ENCODE measurements around the gene NXNL1.
A peak's percentile ranks its signal among the peaks of the same experiment; 100 is the strongest.
"Not testable (repeated sequence)": the region's sequence is repeated elsewhere in the genome, so short reads cannot be mapped to it uniquely, and the experiment has no call there.

NXNL1 gene

DNA sequence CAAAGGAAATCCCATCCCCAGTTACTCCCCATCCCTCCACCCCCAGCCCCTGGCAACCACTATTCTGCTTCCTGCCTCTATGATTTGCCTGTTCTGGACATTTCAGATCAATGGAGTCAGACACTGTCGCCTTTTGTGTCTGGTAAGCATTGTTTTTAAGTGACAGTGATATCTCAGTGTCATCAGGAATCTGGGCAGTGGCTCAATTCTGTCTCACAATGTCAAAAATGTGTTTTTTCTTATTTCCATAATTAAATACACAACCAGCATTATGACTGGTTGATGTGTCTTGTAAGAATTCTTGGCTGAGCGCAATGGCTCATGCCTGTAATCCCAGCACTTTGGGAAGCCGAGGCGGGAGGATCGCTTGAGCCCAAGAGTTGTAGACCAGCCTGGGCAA lies 30.6 kb upstream of the NXNL1 start:
- Mint-ChIP-seq H3K36me3 (ENCODE audit: low read depth) (no peaks in the 10 kb centered on the region), H3K4me3 (no peak overlapping the region), H3K4me1 (ENCODE audit: low read depth) (peaks cover 32% of the 10 kb centered on the region), H3K27ac (no peak overlapping the region), H3K27me3 (no peaks in the 10 kb centered on the region), H3K9me3 (no peaks in the 10 kb centered on the region)

DNA sequence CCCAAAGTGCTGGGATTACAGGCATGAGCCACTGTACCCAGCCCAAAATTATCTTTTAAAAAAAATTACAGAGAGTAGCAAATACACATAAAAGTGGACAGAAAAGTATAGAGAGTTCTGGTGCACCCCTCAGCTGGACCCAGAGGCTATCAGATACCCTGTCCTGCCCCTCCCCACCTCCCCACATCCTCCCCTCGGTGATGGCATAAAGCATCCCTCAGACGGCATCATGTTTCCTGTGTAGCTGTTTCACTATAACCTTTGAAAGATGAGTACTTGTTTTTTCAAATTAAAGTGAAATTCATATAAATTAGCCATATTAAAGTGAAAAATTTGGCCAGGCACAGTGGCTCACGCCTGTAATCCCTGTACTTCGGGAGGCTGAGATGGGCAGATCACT lies 29.7 kb upstream of the NXNL1 start:
- Mint-ChIP-seq H3K27me3 (no peaks in the 10 kb centered on the region), H3K4me3 (no peak overlapping the region), H3K36me3 (ENCODE audit: low read depth) (no peaks in the 10 kb centered on the region), H3K9me3 (no peaks in the 10 kb centered on the region), H3K4me1 (ENCODE audit: low read depth) (peaks cover 25% of the 10 kb centered on the region), H3K27ac (no peak overlapping the region)

- Mint-ChIP-seq H3K27me3 (no peaks in the 10 kb centered on the region), H3K36me3 (ENCODE audit: low read depth) (no peaks in the 10 kb centered on the region), H3K4me1 (ENCODE audit: low read depth) (peaks cover 25% of the 10 kb centered on the region), H3K4me3 (no peak overlapping the region), H3K9me3 (no peaks in the 10 kb centered on the region), H3K27ac (peak overlapping the region; percentile 37)
Measured at GRCh38 chr19:17489392-17490030, 28.8 kb upstream of the NXNL1 start.

GRCh38 chr19:17488593-17489391 lies 28.1 kb upstream of the NXNL1 start:
- Mint-ChIP-seq H3K9me3 (no peaks in the 10 kb centered on the region), H3K4me1 (ENCODE audit: low read depth) (peaks cover 25% of the 10 kb centered on the region), H3K27ac (peak overlapping the region; percentile 84), H3K4me3 (peak overlapping the region; percentile 72), H3K27me3 (no peaks in the 10 kb centered on the region), H3K36me3 (ENCODE audit: low read depth) (no peaks in the 10 kb centered on the region)

- Mint-ChIP-seq H3K4me3 (peak overlapping the region; percentile 72), H3K36me3 (ENCODE audit: low read depth) (no peaks in the 10 kb centered on the region), H3K27me3 (no peaks in the 10 kb centered on the region), H3K27ac (no peak overlapping the region), H3K4me1 (ENCODE audit: low read depth) (peaks cover 28% of the 10 kb centered on the region), H3K9me3 (no peaks in the 10 kb centered on the region)
Measured at GRCh38 chr19:17487284-17488121, 26.8 kb upstream of the NXNL1 start.

- no peak overlapping the region for H3K27ac Mint-ChIP-seq
- no peaks in the 10 kb centered on the region for H3K36me3 Mint-ChIP-seq (ENCODE audit: low read depth)
- H3K4me3 Mint-ChIP-seq, result no peak overlapping the region
Measured at GRCh38 chr19:17486545-17487240, 26.0 kb upstream of the NXNL1 start.

DNA sequence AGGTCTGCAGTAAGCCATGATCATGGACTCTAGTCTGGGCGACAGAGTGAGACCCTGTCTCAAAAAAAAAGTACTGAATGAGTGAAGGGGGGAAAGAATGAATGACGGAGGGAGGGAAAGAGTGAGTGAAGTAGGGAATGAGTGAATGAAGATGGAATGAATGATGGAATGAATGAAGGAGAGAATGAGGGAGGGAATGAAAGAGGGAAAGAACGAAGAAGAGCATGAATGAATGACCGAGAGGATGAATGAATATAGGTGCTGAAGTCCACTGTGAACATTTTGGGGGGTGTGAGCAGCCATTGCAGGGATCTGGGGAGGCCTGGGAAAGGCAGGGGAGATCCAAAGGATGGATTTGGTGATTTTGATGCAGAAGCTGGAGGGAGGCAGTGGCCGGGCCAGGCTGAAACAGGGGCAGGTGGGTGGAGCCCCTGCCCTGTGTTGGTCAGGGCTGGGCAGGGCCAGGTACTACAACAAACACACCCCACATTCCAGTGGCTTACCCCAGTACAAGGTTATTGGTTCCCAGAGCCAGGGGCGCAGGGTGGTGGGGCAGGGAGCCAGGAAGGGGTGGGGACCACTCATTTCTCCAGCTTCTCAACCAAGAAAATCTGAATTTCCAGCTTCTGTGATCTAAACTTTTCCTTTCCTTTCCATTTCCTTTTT lies 23.9 kb upstream of the NXNL1 start:
- H3K4me1 Mint-ChIP-seq (ENCODE audit: low read depth), result peaks cover 26% of the 10 kb centered on the region
- no peak overlapping the region for H3K4me3 Mint-ChIP-seq
- H3K9me3 Mint-ChIP-seq, result no peaks in the 10 kb centered on the region
- no peak overlapping the region for H3K27ac Mint-ChIP-seq
- H3K27me3 Mint-ChIP-seq, result no peaks in the 10 kb centered on the region
- no peaks in the 10 kb centered on the region for H3K36me3 Mint-ChIP-seq (ENCODE audit: low read depth)

More at GRCh38 chr19:17486545-17487240, 26.0 kb upstream of the NXNL1 start:
- peaks cover 28% of the 10 kb centered on the region for H3K4me1 Mint-ChIP-seq (ENCODE audit: low read depth)
- H3K27me3 Mint-ChIP-seq, result no peaks in the 10 kb centered on the region
- no peaks in the 10 kb centered on the region for H3K9me3 Mint-ChIP-seq

- no peak overlapping the region for H3K27ac Mint-ChIP-seq
- no peaks in the 10 kb centered on the region for H3K9me3 Mint-ChIP-seq
- peaks cover 17% of the 10 kb centered on the region for H3K4me1 Mint-ChIP-seq (ENCODE audit: low read depth)
- no peak overlapping the region for H3K4me3 Mint-ChIP-seq
- H3K36me3 Mint-ChIP-seq (ENCODE audit: low read depth), result no peaks in the 10 kb centered on the region
- no peaks in the 10 kb centered on the region for H3K27me3 Mint-ChIP-seq
Measured at GRCh38 chr19:17483605-17484002, 22.9 kb upstream of the NXNL1 start.

GRCh38 chr19:17482877-17483604 lies 22.3 kb upstream of the NXNL1 start:
- Mint-ChIP-seq H3K27me3 (no peaks in the 10 kb centered on the region), H3K4me1 (ENCODE audit: low read depth) (peaks cover 12% of the 10 kb centered on the region), H3K27ac (no peak overlapping the region), H3K9me3 (no peaks in the 10 kb centered on the region), H3K36me3 (ENCODE audit: low read depth) (no peaks in the 10 kb centered on the region), H3K4me3 (no peak overlapping the region)

GRCh38 chr19:17481986-17482385 lies 21.3 kb upstream of the NXNL1 start:
- no peaks in the 10 kb centered on the region for H3K36me3 Mint-ChIP-seq (ENCODE audit: low read depth)

DNA sequence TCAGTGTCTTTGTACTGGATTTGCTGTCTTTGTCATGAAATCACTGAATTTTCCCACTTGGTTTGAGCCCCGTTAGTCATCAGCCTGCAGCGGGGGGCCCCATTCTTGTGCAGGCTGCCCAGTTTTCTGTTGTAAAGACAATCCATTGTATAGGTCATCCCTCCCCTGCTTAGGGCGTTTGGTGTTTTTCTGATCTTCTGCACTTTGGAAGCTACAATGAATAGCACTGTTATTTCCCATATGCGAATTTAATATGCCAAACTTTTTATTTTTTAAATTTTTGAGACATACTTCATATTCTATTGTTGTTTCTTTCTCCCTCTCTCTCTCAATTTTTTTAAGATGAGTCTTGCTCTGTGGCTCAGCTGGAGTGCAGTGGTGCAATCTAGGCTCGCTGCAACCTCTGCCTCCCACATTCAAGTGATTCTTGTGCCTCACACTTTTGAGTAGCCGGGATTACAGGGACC lies 18.6 kb upstream of the NXNL1 start:
- Mint-ChIP-seq H3K9me3 (no peaks in the 10 kb centered on the region), H3K36me3 (ENCODE audit: low read depth) (no peaks in the 10 kb centered on the region), H3K4me3 (no peak overlapping the region), H3K27ac (no peak overlapping the region), H3K4me1 (ENCODE audit: low read depth) (peaks cover 4% of the 10 kb centered on the region), H3K27me3 (no peaks in the 10 kb centered on the region)

More at GRCh38 chr19:17481986-17482385, 21.3 kb upstream of the NXNL1 start:
- Mint-ChIP-seq H3K9me3 (no peaks in the 10 kb centered on the region), H3K4me3 (no peak overlapping the region), H3K27ac (no peak overlapping the region), H3K27me3 (no peaks in the 10 kb centered on the region), H3K4me1 (ENCODE audit: low read depth) (peaks cover 4% of the 10 kb centered on the region)

- no peak overlapping the region for H3K4me3 Mint-ChIP-seq
- H3K9me3 Mint-ChIP-seq, result no peaks in the 10 kb centered on the region
- H3K27ac Mint-ChIP-seq, result no peak overlapping the region
- no peaks in the 10 kb centered on the region for H3K36me3 Mint-ChIP-seq (ENCODE audit: low read depth)
- H3K4me1 Mint-ChIP-seq (ENCODE audit: low read depth), result peaks cover 17% of the 10 kb centered on the region
- H3K27me3 Mint-ChIP-seq, result no peaks in the 10 kb centered on the region
Measured at GRCh38 chr19:17475541-17476115, 14.9 kb upstream of the NXNL1 start.

DNA sequence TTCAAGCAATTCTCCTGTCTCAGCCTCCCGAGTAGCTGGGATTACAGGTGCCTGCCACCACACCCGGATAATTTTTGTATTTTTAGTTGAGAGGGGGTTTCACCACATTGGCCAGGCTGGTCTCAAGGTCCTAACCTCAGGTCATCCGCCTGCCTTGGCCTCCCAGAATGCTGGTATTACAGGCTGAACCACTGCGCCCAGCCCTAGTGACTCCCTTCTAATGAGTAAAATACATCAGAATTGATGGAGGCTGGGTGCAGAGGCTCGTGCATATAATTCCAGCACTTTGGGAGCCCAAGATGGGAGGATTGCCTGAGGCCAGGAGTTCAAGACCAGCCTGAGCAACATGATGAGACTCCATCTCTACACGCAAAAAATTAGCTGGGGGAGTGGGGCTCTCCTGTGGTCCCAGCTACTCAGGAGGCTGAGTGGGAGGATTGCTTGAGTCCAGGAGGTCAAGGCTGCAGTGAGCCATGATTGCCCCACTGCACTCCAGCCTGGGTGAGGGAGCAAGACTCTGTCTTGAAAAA lies 14.3 kb upstream of the NXNL1 start:
- H3K27me3 Mint-ChIP-seq; H3K4me3 Mint-ChIP-seq; H3K9me3 Mint-ChIP-seq; H3K27ac Mint-ChIP-seq; H3K36me3 Mint-ChIP-seq (ENCODE audit: low read depth): not testable (repeated sequence)
- H3K4me1 Mint-ChIP-seq (ENCODE audit: low read depth), result peaks cover 18% of the 10 kb centered on the region
